Measurements from ENCODE around the gene SPDYC.
"Not testable (repeated sequence)": the region's sequence is repeated elsewhere in the genome, so short reads cannot be mapped to it uniquely, and the experiment has no call there.

Gene SPDYC

GRCh38 chr11:65169164-65169641 lies 830 bp upstream of the SPDYC start:
- no peak for FAIRE-seq

GRCh38 chr11:65172600-65172999 lies 2.6 kb downstream of the SPDYC start:
- no peak for FAIRE-seq

- FAIRE-seq, result not testable (repeated sequence)
Observed at GRCh38 chr11:65174571-65175010, 4.6 kb downstream of the SPDYC start.

- no peak for FAIRE-seq
Observed at GRCh38 chr11:65180877-65181568, 11.0 kb downstream of the SPDYC start.

GRCh38 chr11:65181569-65182257 lies 11.7 kb downstream of the SPDYC start, which contains the start of gene CAPN1:
CAPN1 (plus strand) TSS chr11:65181928; CDS start chr11:65182702, 774 bp downstream.
- no peak for FAIRE-seq

DNA sequence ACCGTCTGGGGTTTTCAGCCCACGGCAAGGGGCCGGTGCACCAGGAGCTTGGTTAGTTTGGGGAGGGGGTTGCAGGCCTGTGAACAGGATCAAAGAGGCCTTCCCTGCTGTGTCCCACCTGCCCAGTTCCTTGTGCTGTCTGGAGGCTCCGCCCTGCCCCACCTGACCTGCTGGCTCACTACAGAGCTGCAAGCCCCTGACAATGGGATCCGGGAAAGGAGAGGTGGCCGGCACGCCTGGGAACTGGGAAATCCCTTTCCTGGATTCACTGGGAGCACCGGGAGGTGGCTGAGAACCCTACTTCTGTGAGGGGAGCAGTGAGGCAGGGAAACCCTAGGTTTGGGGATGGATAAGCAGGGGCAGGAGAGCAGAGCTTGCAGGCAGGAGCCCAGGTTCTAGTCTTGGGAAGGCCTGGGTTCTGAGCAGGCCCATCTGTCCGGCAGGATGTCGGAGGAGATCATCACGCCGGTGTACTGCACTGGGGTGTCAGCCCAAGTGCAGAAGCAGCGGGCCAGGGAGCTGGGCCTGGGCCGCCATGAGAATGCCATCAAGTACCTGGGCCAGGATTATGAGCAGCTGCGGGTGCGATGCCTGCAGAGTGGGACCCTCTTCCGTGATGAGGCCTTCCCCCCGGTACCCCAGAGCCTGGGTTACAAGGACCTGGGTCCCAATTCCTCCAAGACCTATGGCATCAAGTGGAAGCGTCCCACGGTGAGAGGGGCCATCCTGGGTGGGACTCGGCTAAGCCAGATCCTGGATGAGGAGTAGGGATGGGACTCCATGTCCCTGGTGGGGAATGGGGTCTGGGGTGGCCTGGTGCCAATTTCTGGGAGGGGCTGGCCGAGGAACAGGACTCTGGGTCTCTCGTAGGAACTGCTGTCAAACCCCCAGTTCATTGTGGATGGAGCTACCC lies 12.5 kb downstream of the SPDYC start:
- FAIRE-seq, result no peak

- no peak for FAIRE-seq
Observed at GRCh38 chr11:65183201-65183891, 13.3 kb downstream of the SPDYC start.

- FAIRE-seq, result no peak
Observed at GRCh38 chr11:65184146-65184545, 14.1 kb downstream of the SPDYC start.

DNA sequence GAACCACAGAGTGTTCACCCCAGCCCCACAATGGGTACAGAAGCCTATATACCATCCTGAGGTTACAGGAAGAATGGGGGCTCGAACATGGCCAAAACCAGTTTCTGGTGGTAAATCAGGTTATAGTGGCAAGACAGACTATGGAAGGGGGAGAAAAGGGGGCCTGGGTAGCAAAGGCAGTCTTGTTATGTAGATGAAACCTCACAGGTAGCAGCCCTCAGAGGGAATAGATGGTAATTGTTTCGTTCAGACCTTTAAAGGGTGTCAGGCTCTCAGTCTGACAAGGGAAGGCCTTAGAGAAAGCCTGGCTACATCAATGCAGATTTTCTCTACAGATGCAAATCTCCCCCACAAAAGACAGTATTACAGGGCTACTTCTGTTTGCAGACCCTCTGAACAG lies 15.1 kb downstream of the SPDYC start:
- no peak for FAIRE-seq

DNA sequence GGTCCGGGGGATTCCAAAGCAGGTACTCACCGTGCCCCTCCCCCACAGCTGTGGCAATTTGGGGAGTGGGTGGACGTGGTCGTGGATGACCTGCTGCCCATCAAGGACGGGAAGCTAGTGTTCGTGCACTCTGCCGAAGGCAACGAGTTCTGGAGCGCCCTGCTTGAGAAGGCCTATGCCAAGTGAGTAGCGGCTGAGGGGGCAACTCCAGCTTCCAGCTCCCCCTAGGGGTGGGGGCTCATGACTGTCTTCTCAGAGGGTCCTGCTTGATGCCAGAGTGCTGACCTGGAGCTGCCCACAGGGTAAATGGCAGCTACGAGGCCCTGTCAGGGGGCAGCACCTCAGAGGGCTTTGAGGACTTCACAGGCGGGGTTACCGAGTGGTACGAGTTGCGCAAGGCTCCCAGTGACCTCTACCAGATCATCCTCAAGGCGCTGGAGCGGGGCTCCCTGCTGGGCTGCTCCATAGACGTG lies 15.9 kb downstream of the SPDYC start:
- no peak for FAIRE-seq

- FAIRE-seq, result no peak
Observed at GRCh38 chr11:65186701-65187100, 16.7 kb downstream of the SPDYC start.

GRCh38 chr11:65187146-65187675 lies 17.2 kb downstream of the SPDYC start:
- FAIRE-seq, result no peak

DNA sequence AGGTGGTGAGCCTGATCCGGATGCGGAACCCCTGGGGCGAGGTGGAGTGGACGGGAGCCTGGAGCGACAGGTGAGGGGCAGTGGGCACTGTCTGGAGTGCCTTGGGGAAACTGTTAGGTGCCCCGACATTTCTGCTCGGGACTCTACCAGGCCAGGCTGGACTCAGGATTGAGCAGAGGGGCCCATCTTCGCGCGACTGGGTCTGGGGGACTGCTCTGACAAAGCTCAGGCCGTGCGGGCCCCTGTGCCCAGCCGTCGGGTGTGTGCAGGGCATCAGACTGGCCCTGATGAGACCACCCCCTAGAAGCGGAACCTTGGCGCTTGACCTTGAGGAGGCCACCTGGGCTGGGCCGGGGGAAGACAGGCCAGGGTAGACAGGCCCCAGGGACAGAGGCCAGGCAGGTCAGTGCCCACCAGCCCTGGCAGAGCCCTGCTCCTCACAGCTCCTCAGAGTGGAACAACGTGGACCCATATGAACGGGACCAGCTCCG lies 18.0 kb downstream of the SPDYC start:
- FAIRE-seq, result no peak

DNA sequence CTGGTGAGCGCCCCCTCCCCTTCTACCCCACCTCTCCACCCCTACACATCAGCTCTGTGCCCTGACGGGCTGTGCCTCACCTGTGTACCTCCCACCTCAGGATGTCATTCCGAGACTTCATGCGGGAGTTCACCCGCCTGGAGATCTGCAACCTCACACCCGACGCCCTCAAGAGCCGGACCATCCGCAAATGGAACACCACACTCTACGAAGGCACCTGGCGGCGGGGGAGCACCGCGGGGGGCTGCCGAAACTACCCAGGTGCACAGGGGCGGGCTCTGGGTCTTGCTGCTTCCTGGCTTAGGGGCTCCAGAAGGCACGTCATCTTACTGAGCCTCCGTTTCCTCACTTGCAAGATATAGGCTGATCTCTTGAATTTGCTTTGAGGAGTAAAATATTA lies 18.5 kb downstream of the SPDYC start:
- no peak for FAIRE-seq

DNA sequence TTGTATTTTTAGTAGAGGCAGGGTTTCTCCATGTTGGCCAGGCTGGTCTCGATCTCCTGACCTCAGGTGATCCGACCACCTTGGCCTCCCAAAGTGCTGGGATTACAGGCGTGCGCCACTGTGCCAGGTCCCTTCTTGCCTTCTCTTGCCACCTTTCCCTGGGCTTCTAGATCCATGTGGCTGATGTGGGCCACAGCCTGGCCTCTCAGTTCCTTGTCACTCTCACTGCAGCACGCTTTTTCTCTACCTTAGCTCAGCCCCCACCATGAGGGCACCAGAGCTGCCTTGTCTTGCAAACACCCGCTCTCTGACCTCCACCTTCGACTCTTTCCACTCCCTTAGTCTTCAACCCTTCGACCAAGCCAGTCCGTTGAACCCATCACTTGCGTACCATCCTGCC lies 19.2 kb downstream of the SPDYC start:
- FAIRE-seq, result no peak

DNA sequence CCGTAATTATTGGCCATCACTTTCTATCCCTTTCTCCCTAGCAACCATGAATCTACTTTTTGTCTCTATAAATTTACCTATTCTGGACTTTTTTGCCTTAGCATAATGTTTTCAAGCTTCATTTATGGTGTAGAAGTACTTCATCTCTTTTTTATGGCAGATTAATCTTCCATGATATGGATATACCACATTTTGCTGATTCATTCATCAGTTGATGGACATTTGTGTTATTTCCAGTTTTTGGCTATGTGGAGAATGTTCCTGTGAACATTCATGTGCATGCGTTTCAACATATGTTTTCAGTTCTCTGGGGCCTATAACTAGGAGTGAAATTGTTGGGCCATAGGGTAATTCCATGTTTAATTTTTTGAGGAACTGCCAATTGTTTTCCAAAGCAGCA lies 24.5 kb downstream of the SPDYC start:
- FAIRE-seq, result no peak

GRCh38 chr11:65204143-65204542 lies 34.1 kb downstream of the SPDYC start:
- no peak for FAIRE-seq

DNA sequence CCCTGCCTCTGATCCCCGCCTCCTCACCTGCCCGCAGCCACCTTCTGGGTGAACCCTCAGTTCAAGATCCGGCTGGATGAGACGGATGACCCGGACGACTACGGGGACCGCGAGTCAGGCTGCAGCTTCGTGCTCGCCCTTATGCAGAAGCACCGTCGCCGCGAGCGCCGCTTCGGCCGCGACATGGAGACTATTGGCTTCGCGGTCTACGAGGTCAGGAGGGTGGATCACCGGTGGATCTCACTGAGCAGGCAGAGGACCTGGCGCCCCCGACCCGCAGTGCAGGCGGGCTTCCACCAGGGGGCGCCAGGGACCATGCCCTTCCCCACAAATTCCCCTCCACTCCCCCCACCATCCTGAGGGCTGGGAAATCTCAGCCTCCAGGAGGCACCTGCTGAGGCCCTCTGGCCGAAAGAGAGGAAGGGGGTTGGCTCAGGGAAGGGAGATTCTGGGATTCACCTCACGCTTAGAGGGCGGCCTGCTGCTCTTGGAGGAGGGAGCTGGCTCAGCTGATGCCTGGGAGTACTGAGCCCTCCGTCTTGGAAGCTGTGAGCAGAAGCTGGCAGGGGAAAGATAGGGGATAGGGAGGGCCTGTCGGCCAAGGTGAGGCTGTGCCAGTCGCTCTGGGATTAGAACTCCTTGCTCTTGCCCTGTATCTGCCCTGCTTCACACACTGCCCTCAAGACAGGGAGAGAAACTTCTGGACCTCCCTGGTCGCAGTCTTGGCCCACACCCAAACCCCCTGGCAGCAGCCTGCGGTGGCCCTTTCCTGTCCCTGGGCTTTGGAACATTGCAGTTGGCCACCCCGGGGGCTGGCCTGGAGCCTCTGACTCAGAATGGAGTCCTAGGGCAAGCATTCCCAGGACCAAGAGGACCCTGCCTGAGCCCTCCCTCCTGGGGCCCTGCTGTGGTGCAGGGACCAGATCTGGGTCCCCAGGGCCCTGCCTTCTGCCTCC lies 34.9 kb downstream of the SPDYC start:
- no peak for FAIRE-seq

DNA sequence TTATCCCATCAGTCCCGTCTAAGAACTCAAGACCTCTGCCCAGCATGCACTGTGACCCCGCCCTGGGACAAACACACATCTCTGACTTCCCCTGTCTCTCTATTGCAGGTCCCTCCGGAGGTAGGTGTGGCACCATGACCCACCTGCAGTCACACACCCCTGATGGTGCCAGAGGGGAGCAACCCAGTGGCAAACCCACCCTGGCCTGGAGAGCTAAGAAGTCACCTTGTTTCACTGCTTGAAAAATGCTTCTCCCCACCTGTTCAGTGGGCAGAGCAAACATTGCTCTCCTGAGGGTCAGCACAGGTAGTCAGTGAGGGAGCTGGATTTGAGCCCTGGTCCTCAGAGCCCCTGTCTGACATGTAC lies 35.6 kb downstream of the SPDYC start:
- no peak for FAIRE-seq

DNA sequence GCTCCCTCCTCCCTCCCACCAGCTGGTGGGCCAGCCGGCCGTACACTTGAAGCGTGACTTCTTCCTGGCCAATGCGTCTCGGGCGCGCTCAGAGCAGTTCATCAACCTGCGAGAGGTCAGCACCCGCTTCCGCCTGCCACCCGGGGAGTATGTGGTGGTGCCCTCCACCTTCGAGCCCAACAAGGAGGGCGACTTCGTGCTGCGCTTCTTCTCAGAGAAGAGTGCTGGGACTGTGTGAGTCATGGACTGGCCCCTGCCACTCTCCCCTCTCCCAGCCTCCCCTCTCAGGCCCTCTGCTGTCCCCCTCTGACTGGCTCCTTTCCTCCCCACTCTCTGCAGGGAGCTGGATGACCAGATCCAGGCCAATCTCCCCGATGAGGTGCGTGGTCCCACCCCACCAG lies 36.4 kb downstream of the SPDYC start:
- FAIRE-seq, result no peak

GRCh38 chr11:65206901-65207300 lies 36.9 kb downstream of the SPDYC start:
- FAIRE-seq, result no peak
